Upper lobe of left lung (tissue), 6 donors: Measurements from ENCODE around the gene CTNNA1. TPM values are rescaled to one million over a fixed set of nuclear protein-coding genes. Genes with fewer than 3 reads are reported as not detected.
"Not testable (repeated sequence)": the region's sequence is repeated elsewhere in the genome, so short reads cannot be mapped to it uniquely, and the experiment has no call there.

ENCODE experiments used
- ATAC-seq, 2 donors: fragments of 200-7000 bp; cut with Tn5 transposase; one replicate each; pipeline ENCODE4 v1.9.1; 2022; ENCODE audit warnings: mild to moderate bottlenecking in 2 of 2, moderate library complexity in 2 of 2; ENCODE audit not compliant: low FRiP score in 2 of 2
- DNase-seq, 2 donors: peaks; one replicate each; pipeline ENCODE4 v3.0.0-alpha.2; 2019 to 2020
- H3K27ac ChIP-seq, 4 donors: fragments of 200-600 bp; sonication (generic); one replicate each; pipeline ENCODE4 v1.5.1; 2016 to 2019
- H3K27me3 ChIP-seq, 4 donors: fragments of 200-600 bp; sonication (generic); one replicate each; pipeline ENCODE4 v1.5.1; 2017 to 2019
- H3K36me3 ChIP-seq, 4 donors: fragments of 200-600 bp; sonication (generic); one replicate each; pipeline ENCODE4 v1.5.1; 2016 to 2019
- H3K4me1 ChIP-seq, 4 donors: fragments of 200-600 bp; sonication (generic); one replicate each; pipeline ENCODE4 v1.5.1; 2018 to 2019
- H3K4me3 ChIP-seq, 4 donors: fragments of 200-600 bp; sonication (generic); one replicate each; pipeline ENCODE4 v1.5.1; 2017 to 2019; ENCODE audit warnings: mild to moderate bottlenecking in 2 of 4, moderate library complexity in 1 of 4
- H3K9me3 ChIP-seq, 4 donors: fragments of 200-600 bp; sonication (generic); one replicate each; pipeline ENCODE4 v1.5.1; 2018 to 2019
- CTCF ChIP-seq, 6 experiments: fragments of 450-650 bp in 4 of 6; fragments of 200-600 bp in 2 of 6; sonication (generic) in 2 of 6; IDR thresholded peaks; one replicate each; pipeline ENCODE4 v1.5.1; 2016 to 2019; ENCODE audit warnings: antibody characterized with exemption in 6 of 6
- EP300 ChIP-seq, 4 donors: sonication (generic); formaldehyde crosslinking; IDR thresholded peaks; one replicate each; pipeline ENCODE4 v1.5.1; 2017; ENCODE audit warnings: antibody characterized with exemption in 4 of 4, control low read depth in 2 of 4
- POLR2A ChIP-seq, 4 donors: fragments of 450-650 bp; IDR thresholded peaks; one replicate each; pipeline ENCODE4 v1.5.1; 2016 to 2017; ENCODE audit warnings: antibody characterized with exemption in 4 of 4, mild to moderate bottlenecking in 2 of 4
- POLR2AphosphoS5 ChIP-seq, 2 donors: sonication (generic); formaldehyde crosslinking; IDR thresholded peaks; one replicate each; pipeline ENCODE4 v1.5.1; 2017; ENCODE audit warnings: antibody characterized with exemption in 2 of 2
- WGBS, 2 donors: methylation state at CpG; one replicate each; pipeline ENCODE4 v1.1.5; 2017 to 2018; 5-methylcytosine and 5-hydroxymethylcytosine counted together
- total RNA-seq, 6 donors: library from RNA; depleted of rRNA in 4 of 6; stranded (reverse); fragments of >200 nt in 4 of 6; gene quantifications; one replicate each; pipeline versions ENCODE4 v1.1.0 to v1.2.1, GENCODE V29; 2016 to 2021
- donor health status: DM: no; HTN: no; CAD: no; lungs with moderate emphysema.
- donor health status: DM: no; HTN: yes; CAD: no; lungs with severe emphysema.

CTNNA1 gene
- total RNA-seq, 6 donors from 2014 or later, result 352 to 505 (median 415) TPM

GRCh38 chr5:138760448-138761110, 7.4 kb downstream of the CTNNA1 start:
- DNase-seq, result no peak
- no peak for ATAC-seq
- H3K9me3 ChIP-seq, result peaks cover 0 to 3% (median 0%) of the 10 kb centered on the region in 4 donors
- no peak overlapping the region for H3K27ac ChIP-seq
- no peaks in the 10 kb centered on the region for H3K27me3 ChIP-seq
- WGBS, 2 donors, result 66 to 70% methylated on average over 11 of the region's 11 CpGs
- peaks cover 41 to 77% (median 53%) of the 10 kb centered on the region in 4 donors for H3K4me1 ChIP-seq
- TF ChIP-seq POLR2A (IDR thresholded peaks at IDR 0.05) (no peak), CTCF (IDR thresholded peaks at IDR 0.05) (no peak), EP300 (IDR thresholded peaks at IDR 0.05) (no peak), POLR2AphosphoS5 (IDR thresholded peaks at IDR 0.05) (no peak)
- H3K36me3 ChIP-seq, result peaks cover 0 to 23% (median 6%) of the 10 kb centered on the region in 4 donors
- H3K4me3 ChIP-seq, result no peak overlapping the region

GRCh38 chr5:138761115-138761514, 7.9 kb downstream of the CTNNA1 start:
- ATAC-seq, DNase-seq, H3K4me3 ChIP-seq, H3K9me3 ChIP-seq, H3K27me3 ChIP-seq: not testable (repeated sequence)
- WGBS, 2 donors, result 44 to 54% methylated on average over 7 of the region's 7 CpGs
- Histone ChIP-seq H3K27ac (peak overlapping the region in 1 of 4 donors; percentile 18), H3K4me1 (peaks cover 37 to 80% (median 51%) of the 10 kb centered on the region in 4 donors), H3K36me3 (peaks cover 0 to 22% (median 6%) of the 10 kb centered on the region in 4 donors)

GRCh38 chr5:138761670-138762069, 8.4 kb downstream of the CTNNA1 start:
- Histone ChIP-seq H3K4me1 (peaks cover 34 to 80% (median 48%) of the 10 kb centered on the region in 4 donors), H3K27ac (peak overlapping the region in 1 of 4 donors; percentile 18), H3K36me3 (peaks cover 0 to 22% (median 6%) of the 10 kb centered on the region in 4 donors)
- not testable (repeated sequence) for H3K9me3 ChIP-seq, ATAC-seq, DNase-seq, H3K4me3 ChIP-seq, H3K27me3 ChIP-seq
- WGBS, 2 donors, result 74 to 93% methylated on average over 6 of the region's 6 CpGs

GRCh38 chr5:138762110-138762509, 8.9 kb downstream of the CTNNA1 start:
- TF ChIP-seq EP300 (IDR thresholded peaks at IDR 0.05) (no peak), POLR2A (IDR thresholded peaks at IDR 0.05) (no peak), CTCF (IDR thresholded peaks at IDR 0.05) (no peak), POLR2AphosphoS5 (IDR thresholded peaks at IDR 0.05) (no peak)
- peaks cover 0 to 3% (median 0%) of the 10 kb centered on the region in 4 donors for H3K9me3 ChIP-seq
- H3K4me1 ChIP-seq, result peaks cover 32 to 77% (median 45%) of the 10 kb centered on the region in 4 donors
- no peaks in the 10 kb centered on the region for H3K27me3 ChIP-seq
- no peak for ATAC-seq
- H3K4me3 ChIP-seq, result no peak overlapping the region
- peak overlapping the region in 1 of 4 donors; percentile 18 for H3K27ac ChIP-seq
- WGBS, 2 donors, result 35 to 67% methylated on average over 1 of the region's 1 CpG
- H3K36me3 ChIP-seq, result peaks cover 0 to 22% (median 6%) of the 10 kb centered on the region in 4 donors
- no peak for DNase-seq

- H3K36me3 ChIP-seq, result peaks cover 0 to 20% (median 3%) of the 10 kb centered on the region in 4 donors
- no peak for TF ChIP-seq EP300 (IDR thresholded peaks at IDR 0.05)
- no peak for TF ChIP-seq POLR2AphosphoS5 (IDR thresholded peaks at IDR 0.05)
- no peak for TF ChIP-seq POLR2A (IDR thresholded peaks at IDR 0.05)
- no peak for TF ChIP-seq CTCF (IDR thresholded peaks at IDR 0.05)
- 88 to 91% methylated on average over 3 of the region's 3 CpGs for WGBS, 2 donors
- H3K27me3 ChIP-seq, result no peaks in the 10 kb centered on the region
- H3K9me3 ChIP-seq, result peaks cover 0 to 3% (median 0%) of the 10 kb centered on the region in 4 donors
- ATAC-seq (no peak), DNase-seq (no peak)
- no peak overlapping the region for H3K4me3 ChIP-seq
- peaks cover 36 to 70% (median 46%) of the 10 kb centered on the region in 4 donors for H3K4me1 ChIP-seq
- H3K27ac ChIP-seq, result peak overlapping the region in 1 of 4 donors; percentile 7
Observed at GRCh38 chr5:138763037-138763778, 10.0 kb downstream of the CTNNA1 start.
